Epithelial cell of prostate (primary cell): ENCODE measurements around the gene SMARCD1.

Experiments used
- DNase-seq: peaks from one replicate; pipeline ENCODE4 v3.0.0-alpha.2; 2011; ENCODE audit warnings: low read depth, low spot score
- H3K27ac ChIP-seq: fragments of 450-650 bp; 2 replicates; pipeline ENCODE4 v1.5.1; 2017; ENCODE audit warnings: mild to moderate bottlenecking

SMARCD1 gene

GRCh38 chr12:50056639-50056976, 28.5 kb upstream of the SMARCD1 start:
- H3K27ac ChIP-seq, result no peak overlapping the region
- DNase-seq, result no peak

- H3K27ac ChIP-seq, result no peak within 1 kb of the TSS
- no peak for DNase-seq
Measured at GRCh38 chr12:50057000-50057841, 27.9 kb upstream of the SMARCD1 start, which contains the start of gene ASIC1. TSS of gene ASIC1 (plus strand) at chr12:50057596. CDS start at chr12:50058767, 1,171 bp downstream.

- no peak overlapping the region for H3K27ac ChIP-seq
- DNase-seq, result no peak
Measured at GRCh38 chr12:50057896-50058670, 27.1 kb upstream of the SMARCD1 start.

GRCh38 chr12:50058743-50059312, 26.3 kb upstream of the SMARCD1 start:
- no peak for DNase-seq
- no peak overlapping the region for H3K27ac ChIP-seq

- no peak for DNase-seq
- H3K27ac ChIP-seq, result no peak overlapping the region
Measured at GRCh38 chr12:50059440-50060119, 25.6 kb upstream of the SMARCD1 start.

GRCh38 chr12:50060120-50060468, 25.0 kb upstream of the SMARCD1 start:
- no peak overlapping the region for H3K27ac ChIP-seq
- no peak for DNase-seq

GRCh38 chr12:50061171-50061570, 24.0 kb upstream of the SMARCD1 start:
- DNase-seq, result no peak
- H3K27ac ChIP-seq, result no peak overlapping the region

GRCh38 chr12:50061946-50062686, 23.0 kb upstream of the SMARCD1 start:
- no peak for DNase-seq
- H3K27ac ChIP-seq, result no peak overlapping the region

GRCh38 chr12:50062728-50063460, 22.2 kb upstream of the SMARCD1 start:
- no peak for DNase-seq
- H3K27ac ChIP-seq, result no peak overlapping the region

- H3K27ac ChIP-seq, result no peak overlapping the region
- DNase-seq, result no peak
Measured at GRCh38 chr12:50065726-50066310, 19.3 kb upstream of the SMARCD1 start.

GRCh38 chr12:50066402-50066801, 18.7 kb upstream of the SMARCD1 start:
- DNase-seq, result no peak
- no peak overlapping the region for H3K27ac ChIP-seq

- no peak for DNase-seq
Measured at GRCh38 chr12:50069069-50069468, 16.1 kb upstream of the SMARCD1 start.

GRCh38 chr12:50069539-50069938, 15.6 kb upstream of the SMARCD1 start:
- no peak for DNase-seq
- H3K27ac ChIP-seq, result no peak overlapping the region

More at GRCh38 chr12:50069069-50069468, 16.1 kb upstream of the SMARCD1 start:
- no peak overlapping the region for H3K27ac ChIP-seq

- H3K27ac ChIP-seq, result no peak overlapping the region
- no peak for DNase-seq
Measured at GRCh38 chr12:50070314-50071060, 14.7 kb upstream of the SMARCD1 start.

GRCh38 chr12:50072198-50072907, 12.8 kb upstream of the SMARCD1 start:
- H3K27ac ChIP-seq, result no peak overlapping the region
- DNase-seq, result no peak

GRCh38 chr12:50073206-50073605, 11.9 kb upstream of the SMARCD1 start:
- H3K27ac ChIP-seq, result no peak overlapping the region
- DNase-seq, result no peak

- H3K27ac ChIP-seq, result no peak overlapping the region
- no peak for DNase-seq
Measured at GRCh38 chr12:50073712-50074111, 11.4 kb upstream of the SMARCD1 start.
